Measurements from ENCODE around the gene TSHZ2.
"Not testable (repeated sequence)": the region's sequence is repeated elsewhere in the genome, so short reads cannot be mapped to it uniquely, and the experiment has no call there.

TSHZ2 gene

DNA sequence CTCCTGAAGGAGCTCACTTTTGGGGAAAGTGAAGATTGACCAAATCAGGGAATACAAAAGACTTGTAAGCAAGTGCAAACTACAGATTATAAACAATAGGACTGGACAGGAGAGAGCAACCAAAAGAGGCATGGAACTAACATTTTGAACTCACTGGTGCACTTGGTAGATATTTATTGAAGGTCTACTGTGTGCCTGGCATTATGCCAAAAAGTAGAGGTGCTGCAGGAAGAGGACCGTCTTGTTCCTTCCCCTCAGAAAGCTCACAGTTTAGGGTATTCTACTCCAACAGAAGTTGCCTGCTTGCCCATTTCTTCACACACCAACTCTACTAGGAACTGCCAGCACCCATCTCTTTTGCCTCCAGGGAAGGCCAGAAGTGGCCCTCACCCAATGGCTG lies 10.0 kb upstream of the TSHZ2 start:
- no peak for DNase-seq (ENCODE audit: low read depth)

DNA sequence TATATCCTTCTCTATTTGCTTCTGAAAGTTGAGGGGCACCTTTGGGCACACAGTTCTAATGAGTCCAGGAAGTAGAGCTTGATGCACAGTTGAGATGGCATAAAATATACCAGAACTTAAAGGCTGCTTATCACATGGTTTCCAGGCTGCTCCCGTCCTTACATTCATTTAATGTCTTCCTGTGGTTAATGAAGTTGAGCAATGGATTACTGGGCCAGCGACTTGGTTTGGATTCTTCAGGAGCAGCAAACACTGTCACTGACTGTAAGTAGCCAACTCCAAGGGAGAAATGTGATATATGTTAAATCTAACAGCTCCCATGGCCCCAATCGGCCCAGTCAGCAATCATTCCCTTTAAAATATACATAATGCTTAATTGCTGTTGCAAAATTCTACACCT lies 9.0 kb upstream of the TSHZ2 start:
- DNase-seq (ENCODE audit: low read depth), result no peak

DNA sequence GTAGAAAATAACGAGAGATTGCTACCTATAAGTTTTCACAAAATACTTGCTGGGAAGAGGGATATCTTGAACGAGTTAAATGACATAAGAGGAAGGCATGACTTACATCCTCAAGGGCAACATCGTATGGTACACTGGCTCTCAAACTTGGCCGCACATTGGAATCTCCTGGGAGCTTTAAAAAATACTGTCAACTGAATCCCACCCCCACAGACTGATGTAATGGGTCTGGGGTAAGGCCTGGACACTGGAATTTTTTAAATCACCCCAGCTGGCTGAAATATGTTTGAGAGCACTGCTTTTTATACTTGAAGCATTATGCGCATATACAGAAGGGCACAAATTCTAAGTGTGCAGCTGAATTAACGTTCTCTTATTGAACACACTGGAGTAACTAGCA lies 8.0 kb upstream of the TSHZ2 start:
- no peak for DNase-seq (ENCODE audit: low read depth)

DNA sequence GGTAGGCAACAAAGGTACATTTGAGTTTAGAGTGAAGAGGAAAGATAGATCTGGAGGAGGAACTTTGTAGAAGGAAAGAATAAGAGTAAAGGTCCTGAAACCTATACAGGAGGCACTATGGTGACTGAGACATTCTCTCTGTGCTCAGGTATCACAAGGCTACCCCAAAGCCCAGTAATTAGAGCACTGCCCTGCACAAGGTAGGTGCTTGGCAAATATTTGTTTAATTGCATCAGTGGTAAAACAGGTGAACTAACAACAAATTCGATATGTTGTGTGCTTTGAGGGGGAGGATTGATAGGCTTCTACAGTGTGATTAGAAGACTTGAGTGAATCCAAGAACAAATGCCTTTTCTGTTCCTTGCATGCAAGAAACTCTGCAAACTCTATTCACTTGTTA lies 6.8 kb upstream of the TSHZ2 start:
- no peak for DNase-seq (ENCODE audit: low read depth)

DNA sequence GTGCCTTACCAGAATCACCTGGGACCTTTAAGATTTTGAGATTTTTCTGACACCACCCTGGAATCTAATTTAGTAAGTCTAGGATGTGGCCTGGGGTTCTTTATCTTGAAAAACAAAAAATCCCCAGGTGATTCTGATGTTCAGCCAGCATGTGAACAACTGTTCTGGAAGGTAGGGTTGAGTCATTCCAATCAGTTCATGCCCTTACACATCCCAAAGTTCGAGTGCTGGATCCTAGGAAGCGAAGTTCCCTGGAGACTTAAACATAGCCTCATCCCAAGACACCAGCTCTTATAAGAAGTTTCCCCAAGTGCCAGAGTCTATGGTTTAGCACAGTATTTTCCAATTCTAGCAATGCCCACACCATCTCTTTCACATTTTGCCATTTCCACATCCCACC lies 6.3 kb upstream of the TSHZ2 start:
- no peak for DNase-seq (ENCODE audit: low read depth)

DNA sequence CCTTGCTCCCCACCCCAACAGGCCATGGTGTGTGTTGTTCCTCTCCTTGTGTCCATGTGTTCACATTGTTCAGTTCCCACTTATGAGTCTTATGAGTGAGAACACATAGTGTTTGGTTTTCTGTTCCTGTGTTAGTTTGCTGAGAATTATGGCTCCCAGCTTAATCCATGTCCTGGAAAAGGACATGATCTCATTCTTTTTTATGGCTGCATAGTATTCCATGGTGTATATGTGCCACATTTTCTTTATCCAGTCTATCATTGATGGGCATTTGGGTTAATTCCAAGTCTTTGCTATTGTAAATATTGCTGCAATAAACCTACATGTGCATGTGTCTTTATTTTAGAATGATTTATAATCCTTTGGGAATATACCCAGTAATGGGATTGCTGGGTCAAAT lies 5.6 kb upstream of the TSHZ2 start:
- not testable (repeated sequence) for DNase-seq (ENCODE audit: low read depth)

DNA sequence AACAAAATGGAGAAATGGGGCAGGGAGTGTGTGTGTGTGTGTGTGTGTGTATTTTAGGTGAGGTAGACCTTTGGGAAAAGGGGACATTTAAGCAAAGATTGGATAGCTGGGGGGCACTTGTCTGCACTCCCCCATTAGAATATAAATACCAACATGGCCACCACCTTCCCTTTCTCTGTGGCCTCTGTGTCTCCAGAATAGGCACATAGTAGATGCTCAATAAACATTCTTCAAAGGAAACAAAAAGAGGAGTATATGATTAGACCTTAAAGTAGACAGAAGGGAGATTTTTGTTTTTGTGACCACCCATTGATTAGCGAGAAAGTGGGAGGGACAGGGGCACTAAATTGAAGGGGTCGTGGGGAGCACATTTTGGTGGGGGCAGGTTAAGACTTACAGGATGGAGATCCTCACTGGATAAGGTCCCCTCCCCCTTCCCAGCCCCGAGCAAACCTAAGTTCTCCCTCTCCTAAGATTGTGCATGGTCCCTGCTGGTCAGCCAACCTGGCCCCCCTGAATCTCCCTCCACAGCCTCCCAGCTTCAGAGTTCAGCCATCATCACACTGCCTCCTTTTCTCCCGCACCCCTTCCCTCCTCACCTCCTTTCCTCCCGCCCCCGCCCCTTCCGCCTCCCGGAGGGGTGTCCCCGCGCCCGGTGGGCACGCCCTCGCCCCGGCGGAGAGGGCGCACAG lies 514 bp upstream of the TSHZ2 start:
- DNase-seq (ENCODE audit: low read depth), result no peak

DNA sequence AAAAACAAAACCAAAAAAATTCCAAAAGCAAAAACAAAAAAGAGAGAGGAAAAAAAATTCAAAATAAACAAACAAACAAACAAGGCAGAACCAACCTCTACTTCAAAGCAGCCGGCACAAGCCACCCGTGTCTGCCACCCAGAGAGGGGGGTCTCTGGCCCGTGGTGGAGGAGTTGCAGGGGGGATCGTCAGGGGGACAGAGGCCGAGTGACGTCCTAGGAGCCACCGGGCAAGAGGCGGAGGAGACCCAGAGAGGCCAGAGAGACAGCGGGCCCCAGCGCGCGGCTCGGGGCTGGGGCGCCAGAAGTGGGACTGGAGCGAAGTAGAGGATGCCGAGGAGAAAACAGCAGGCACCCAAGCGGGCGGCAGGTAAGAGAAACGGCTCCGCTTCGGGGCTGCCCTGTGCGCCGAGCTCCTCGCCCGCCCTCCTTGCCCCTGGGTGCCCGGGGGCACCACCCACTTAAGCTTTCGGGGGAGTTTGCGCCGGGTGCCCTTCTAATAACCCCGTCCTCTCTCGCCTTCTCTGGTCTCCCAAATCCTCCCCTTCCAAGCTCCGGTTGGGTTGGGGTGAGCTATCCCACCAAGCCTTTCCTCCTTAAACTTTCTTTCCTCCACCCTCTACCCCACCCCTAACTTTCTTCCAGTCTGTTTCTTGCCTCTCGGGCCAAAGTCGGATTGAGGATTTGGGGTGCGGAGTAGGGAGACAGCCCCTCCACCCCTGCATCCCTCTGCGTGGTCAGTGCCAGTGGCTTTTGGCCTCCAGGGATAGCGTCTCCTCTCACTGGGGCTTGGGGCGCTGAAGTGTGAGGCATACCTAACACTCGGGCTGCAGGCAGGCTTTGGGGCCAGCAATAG lies 1.0 kb downstream of the TSHZ2 start:
- no peak for DNase-seq (ENCODE audit: low read depth)

DNA sequence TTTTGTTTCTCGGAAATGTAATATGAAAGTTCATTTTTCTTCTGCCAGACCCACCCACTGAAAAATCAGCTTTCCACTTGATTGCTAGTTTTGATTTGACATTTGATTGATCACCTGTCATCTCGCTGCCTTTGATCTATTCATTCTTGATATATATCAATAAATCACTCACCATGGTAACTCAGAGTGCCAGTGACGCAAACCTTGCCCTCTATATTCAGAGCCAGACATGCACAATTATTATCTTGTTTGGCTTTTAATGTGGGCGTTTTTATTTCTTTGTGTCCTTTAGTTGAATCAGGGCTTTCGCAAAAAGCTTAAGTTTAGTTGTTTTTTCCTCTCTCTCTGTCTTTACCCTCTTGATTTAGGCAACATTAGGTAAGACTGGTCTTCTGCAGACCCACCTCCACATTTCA lies 2.0 kb downstream of the TSHZ2 start:
- no peak for DNase-seq (ENCODE audit: low read depth)

DNA sequence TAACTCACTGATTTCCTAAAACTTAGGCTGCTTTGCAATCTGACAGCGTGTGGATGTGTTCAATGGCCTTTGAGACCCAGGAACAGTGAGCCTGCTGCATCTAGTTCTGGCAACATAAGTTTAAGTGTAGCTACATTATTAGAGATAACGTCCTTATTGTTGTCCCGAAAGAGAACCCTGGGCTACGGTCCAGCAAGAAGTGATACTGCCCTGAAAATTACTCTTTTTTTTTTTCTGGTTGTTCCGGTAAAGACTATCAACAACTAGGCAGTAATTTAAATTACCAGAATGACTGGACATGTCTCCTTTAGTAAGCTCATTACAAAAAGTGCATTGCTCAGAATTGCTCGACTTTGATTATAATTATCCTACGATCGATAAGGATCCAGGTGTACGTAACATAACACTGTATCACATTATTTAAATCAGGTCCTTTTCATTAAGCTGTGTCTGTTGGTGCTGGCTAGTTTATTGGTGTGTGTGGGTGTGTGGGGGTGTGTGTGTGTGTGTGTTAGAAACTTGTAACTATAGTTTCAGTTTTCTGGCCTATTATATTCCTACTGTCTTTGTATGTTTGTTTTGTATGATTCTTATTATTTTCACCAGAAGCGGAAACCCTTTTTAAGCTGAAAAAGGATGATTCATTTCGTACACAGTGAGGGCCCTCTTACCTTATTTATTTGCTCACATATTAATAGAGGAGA lies 3.0 kb downstream of the TSHZ2 start:
- no peak for DNase-seq (ENCODE audit: low read depth)

DNA sequence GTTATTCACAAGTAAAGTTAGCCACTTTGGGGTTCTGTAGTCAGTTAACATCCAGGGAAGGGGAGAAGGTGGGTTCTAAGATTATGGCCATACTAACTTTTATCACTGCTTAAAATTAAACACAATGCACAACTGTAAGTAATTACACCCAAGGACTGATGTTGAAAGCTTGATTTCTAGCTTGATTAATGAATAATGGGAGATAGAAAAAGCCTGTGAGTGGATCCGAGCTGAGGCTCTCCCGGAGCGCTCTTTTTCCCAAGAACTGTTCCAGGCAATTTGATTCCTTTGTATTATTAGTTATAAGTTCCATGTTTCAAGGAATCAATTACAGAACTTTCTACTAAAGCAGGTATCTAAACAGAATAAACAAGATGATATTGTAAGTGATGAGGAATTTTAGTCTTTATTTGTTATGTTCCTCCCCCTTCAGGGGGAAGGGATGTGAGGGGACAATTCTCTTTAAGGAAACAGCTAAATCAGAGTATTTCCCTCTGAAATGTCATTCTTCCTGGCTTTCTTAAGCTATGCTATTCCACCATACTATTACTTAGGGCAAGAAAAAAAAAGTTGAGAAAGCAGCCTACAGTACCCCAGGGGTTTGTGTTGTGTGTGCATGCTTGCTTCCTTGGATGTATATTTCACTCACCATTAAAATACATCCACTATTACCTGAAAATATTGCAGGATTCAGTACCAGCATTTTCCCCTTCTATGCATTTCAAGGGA lies 3.8 kb downstream of the TSHZ2 start:
- DNase-seq (ENCODE audit: low read depth), result no peak

DNA sequence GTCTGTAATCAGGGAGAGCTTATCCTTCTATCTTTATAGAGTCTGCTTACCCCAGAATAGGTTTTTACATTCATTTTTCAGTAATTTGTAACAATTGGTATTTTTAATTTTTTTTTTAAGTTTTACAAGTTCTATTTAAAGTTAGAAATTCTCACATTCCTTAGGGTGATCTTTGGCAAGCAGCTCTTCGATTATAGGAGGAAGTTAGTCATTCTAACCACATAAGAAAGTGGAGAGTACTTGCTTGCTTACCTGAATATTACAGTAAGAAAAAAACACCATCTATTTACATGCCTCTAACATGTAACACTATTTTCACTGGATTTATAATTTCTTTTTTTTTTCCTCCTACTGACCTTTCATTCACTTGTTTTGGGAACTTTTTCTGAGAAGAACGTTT lies 6.7 kb downstream of the TSHZ2 start:
- DNase-seq (ENCODE audit: low read depth), result peak; percentile 6

DNA sequence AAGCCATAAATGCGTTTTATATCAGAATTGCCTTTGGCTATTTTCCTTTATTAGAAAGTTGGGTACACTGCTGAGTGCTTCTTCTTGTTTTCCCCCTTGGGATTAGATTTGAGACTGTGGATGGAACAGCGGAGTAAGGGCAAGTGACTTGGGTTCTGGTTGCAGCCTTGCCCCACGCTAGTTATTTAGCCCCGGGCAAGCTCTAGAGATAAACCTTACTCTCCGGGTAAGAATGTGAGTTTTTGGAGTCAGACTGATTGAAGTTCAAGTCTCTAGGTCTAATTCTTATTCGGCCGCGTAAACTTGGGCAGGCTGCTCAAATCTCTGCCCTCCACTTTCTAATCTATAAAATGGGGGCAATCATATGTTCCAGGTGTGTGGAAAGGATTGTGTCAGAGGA lies 8.9 kb downstream of the TSHZ2 start:
- DNase-seq (ENCODE audit: low read depth), result no peak

DNA sequence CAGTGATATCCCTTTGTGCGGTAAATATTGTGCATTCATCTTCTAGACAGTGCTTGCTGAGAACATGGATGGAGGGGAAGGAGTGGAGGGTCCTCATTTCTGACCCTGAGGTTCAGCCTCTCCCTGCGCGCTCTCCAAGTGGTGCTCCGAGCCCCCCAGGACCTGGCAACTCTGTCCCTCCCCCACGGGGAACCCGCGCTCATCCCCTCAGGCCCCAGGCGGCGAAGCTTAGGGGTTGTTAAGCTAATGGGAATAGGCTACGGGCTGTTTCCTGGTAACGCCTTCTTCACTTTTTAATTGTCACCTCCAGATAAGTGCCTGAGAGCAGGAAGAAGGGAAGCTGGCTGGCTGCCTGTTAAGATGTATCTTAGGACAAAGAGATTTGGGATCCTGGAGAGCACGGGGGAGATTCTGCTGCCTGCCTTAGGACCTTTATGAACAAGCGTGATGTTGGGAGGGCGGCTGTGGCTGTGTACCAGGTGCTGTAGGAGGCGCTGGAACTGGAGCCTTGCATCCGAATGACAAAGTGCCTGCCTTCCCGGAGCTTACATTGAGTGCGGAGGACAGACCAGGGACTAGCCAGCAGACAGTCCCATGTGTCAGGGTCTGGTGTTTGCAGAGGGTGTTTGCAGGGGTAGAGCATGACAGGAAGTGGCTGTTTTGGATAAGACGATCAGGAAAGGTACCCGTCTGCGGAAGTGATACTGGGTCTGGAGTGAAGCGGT lies 11.7 kb downstream of the TSHZ2 start:
- no peak for DNase-seq (ENCODE audit: low read depth)

DNA sequence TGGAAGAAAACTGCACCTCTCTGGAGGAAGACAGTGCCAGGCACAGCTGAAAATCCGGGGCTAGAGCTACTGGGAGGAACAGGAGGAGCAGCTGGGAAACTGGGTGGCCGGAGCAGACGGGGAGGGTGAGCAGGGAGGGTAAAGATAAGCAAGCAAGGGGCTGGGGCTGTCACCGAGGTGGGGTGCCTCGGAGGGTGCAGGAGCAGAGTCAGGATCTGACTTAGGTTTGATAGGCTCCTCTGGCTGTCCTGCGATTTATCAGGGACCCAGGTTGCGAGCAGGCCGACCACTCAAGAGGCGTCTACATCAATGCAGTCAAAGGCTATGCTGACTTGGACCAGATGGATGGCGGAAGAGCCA lies 12.3 kb downstream of the TSHZ2 start:
- no peak for DNase-seq (ENCODE audit: low read depth)

DNA sequence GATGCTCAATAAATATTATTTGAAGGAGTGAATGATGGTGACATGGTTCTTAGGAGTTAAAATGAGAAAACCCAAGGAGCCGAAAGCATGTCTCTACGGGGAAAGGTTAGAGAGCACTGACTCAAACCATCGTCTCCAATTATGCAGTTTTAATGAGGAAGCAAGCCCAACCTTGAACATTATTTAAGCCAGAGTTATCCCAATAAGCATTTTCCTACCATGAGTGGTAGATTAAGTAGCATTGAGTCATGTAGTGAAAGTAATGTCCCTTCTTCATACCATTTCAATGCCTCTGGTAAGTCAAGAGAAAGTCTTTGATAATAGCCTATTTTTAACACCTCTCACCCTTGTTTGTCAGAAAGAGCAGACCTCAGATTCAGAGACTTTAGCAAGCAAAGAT lies 13.5 kb downstream of the TSHZ2 start:
- no peak for DNase-seq (ENCODE audit: low read depth)

DNA sequence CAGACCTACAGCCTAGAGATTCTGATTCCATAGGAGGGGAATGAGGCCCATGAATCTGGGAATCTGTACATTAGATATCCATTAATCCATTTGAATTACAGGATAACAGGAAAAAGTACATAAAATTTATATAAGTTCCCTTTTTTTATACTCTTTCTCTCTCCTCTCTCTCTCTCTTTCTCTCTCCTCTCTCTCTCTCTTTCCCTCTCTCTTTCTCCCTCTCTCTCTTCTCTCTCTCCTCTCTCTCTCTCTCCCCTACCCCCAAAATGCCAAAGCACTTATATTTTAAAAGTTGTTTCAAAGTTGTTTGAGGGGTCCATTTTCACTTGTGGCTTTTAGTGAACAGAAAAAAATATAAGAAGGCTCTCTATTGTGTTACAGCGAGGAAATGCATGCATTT lies 15.1 kb downstream of the TSHZ2 start:
- DNase-seq (ENCODE audit: low read depth), result no peak

DNA sequence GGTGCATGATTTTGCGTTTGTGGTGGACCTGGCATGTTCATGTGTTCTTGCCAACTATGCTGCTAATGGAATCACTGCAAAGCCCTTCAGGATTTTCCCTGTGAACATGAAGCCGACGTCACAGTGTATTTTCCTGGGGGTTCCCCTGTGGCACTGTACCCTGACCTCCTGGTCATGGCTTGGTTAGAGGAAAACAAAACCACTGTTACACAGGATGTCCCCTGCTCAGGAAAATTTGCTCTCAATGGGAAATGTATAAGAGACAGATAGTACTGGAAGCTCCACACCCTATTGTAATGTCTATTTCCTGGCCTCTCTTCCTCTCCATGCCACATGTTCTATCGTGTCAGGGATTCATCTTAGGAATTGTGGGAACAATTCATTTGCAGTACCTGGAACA lies 19.7 kb downstream of the TSHZ2 start:
- no peak for DNase-seq (ENCODE audit: low read depth)

DNA sequence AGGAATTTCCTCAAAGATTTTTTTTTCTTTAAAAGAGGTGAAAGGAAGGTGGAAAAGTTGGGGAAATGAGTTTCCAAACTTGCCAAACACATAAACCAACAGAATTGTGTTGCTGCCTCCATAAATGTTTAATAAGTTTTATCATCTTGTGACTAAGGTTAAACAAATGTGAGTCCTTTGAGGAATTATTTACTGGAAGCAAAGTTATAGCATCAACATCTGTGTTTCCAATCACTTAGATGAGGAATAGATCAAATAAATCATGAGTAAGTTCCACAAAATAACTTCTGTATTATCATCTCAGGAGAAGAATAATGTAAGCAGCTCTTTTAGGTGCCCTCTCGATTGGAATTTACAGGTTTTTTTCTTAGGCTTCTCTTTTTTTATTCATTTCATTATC lies 20.5 kb downstream of the TSHZ2 start:
- DNase-seq (ENCODE audit: low read depth), result no peak

DNA sequence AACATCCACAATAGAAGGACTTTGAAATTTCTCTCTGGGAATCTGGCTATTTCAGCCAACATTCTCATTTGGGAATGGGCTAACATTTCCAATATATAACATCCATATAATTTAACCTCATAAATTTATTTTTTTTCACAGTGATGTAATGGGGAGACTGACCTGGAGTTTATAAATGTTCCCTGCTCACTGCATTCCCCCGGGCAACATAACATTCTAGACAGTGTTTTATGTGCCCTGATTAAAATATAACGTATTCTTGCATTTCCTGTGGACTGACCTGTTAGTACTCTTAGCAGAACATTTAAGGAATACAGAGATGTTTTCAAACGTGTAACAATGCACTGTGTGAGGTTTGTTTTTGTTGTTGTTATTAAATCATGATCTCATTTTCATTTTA lies 20.9 kb downstream of the TSHZ2 start:
- no peak for DNase-seq (ENCODE audit: low read depth)

DNA sequence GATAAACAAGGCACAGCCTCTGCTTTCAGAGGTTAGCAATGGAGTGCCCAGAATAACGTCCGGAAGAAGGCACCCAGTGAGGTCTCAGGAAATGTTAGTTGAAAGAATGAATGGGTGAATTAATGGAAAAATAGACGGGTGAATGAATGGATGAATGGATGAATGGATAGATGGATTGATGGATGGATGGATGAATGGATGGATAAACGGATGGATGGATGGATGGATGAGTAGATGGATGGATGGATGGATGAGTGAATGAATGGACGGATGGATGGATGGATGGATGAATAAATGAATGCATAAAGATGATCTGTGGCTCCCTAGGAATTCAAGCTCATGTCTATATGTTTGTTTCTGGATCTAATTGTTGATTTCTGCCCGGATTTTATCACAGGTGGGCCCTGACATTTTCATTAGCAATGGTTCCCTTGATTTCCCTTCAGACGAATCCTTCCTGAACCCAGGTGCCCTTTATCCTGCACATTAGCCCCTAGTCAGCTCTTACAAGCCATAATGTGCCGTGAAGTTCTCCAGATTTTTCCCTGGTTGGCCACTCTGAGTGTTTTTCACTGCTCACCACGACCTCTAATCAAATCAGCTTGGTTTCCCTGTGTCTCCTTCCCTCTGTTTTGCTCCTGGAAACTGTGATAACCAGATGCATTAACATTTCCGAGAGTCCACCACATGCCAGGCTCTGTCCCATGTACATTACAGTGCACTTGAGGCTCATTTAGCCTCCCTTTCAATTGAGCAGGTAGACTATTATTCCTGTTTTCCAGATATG lies 22.2 kb downstream of the TSHZ2 start:
- no peak for DNase-seq (ENCODE audit: low read depth)

Measured in iris pigment epithelial cell (primary cell).